Endothelial cell of umbilical vein (primary cell): Measurements from ENCODE around the gene ZMYM3. TPM values are rescaled to one million over a fixed set of nuclear protein-coding genes. Genes with fewer than 3 reads are reported as not detected.

Source experiments
- BruUV-seq: library from RNA; stranded (reverse); fragments of 400-500 nt; replicated peaks from 2 replicates; lab custom pipeline; 2021; lab: Mats Ljungman, UMichigan
- CTCF ChIA-PET: fragments of 300-600, 350-600 bp; sonication (Branson Sonifier 250); formaldehyde crosslinking; loops from one replicate; lab custom pipeline; 2021; ENCODE audit warnings: antibody characterized with exemption, inconsistent platforms; lab: Charles Lee
- POLR2A ChIA-PET: fragments of 300-600, 350-600 bp; sonication (Branson Sonifier 250); formaldehyde crosslinking; loops from one replicate; lab custom pipeline; 2021; ENCODE audit warnings: antibody characterized with exemption, inconsistent platforms; lab: Charles Lee
- DNase-seq: peaks from one replicate; pipeline ENCODE4 v3.0.0-alpha.2; 2011; ENCODE audit warnings: low read depth, low spot score
- FAIRE-seq: peaks from 2 replicates; lab custom pipeline; 2011; peaks lifted over from hg19 to GRCh38; lab: Jason Lieb, UNC
- H2AFZ ChIP-seq: 2 replicates; pipeline ENCODE4 v1.6.0; 2012; ENCODE audit warnings: low read depth, low read length, control low read depth, inconsistent platforms
- H3K27ac ChIP-seq: 2 replicates; pipeline ENCODE4 v1.5.1; 2011; ENCODE audit warnings: low read depth, mild to moderate bottlenecking, control low read depth, low read length, moderate library complexity; ENCODE audit not compliant: insufficient read depth
- H3K27me3 ChIP-seq, 2 experiments: 2 replicates each; pipeline versions ENCODE4 v1.6.0 to v1.6.1; 2011; ENCODE audit warnings: low read length in 2 of 2, mixed read lengths in 1 of 2; ENCODE audit not compliant: control insufficient read depth in 2 of 2, insufficient read depth in 2 of 2
- H3K36me3 ChIP-seq, 2 experiments: 2 replicates in 1 of 2; 3 replicates in 1 of 2; pipeline ENCODE4 v1.5.1; 2011; ENCODE audit warnings: low read length in 2 of 2, mild to moderate bottlenecking in 1 of 2, moderate library complexity in 1 of 2; ENCODE audit not compliant: control insufficient read depth in 2 of 2, insufficient read depth in 2 of 2; ENCODE audit errors: extremely low read depth in 1 of 2
- H3K4me1 ChIP-seq: 3 replicates; pipeline ENCODE4 v1.5.1; 2011; ENCODE audit warnings: mild to moderate bottlenecking, low read length; ENCODE audit not compliant: control insufficient read depth, insufficient read depth; ENCODE audit errors: extremely low read depth
- H3K4me2 ChIP-seq: 2 replicates; pipeline ENCODE4 v1.6.1; 2011; ENCODE audit warnings: low read length, control low read depth, mixed read lengths; ENCODE audit not compliant: insufficient read depth
- H3K4me3 ChIP-seq, 3 experiments: fragments of 200-600 bp in 1 of 3; sonication (generic), shearing (Covaris generic) in 1 of 3; replicated peaks in 1 of 3; 2 replicates each; pipeline ENCODE4 v1.5.1; 2011 to 2016; ENCODE audit warnings: control low read depth in 3 of 3, low read length in 3 of 3, mild to moderate bottlenecking in 2 of 3, inconsistent platforms in 1 of 3, low read depth in 1 of 3, moderate library complexity in 1 of 3; ENCODE audit not compliant: insufficient read depth in 1 of 3
- H3K79me2 ChIP-seq: 2 replicates; pipeline ENCODE4 v1.6.0; 2012; ENCODE audit warnings: low read length, inconsistent platforms; ENCODE audit not compliant: control insufficient read depth, insufficient read depth
- H3K9ac ChIP-seq: replicated peaks from 2 replicates; pipeline ENCODE3; 2011; ENCODE audit warnings: low read length, control low read depth; ENCODE audit not compliant: insufficient read depth; ENCODE audit errors: extremely low read depth
- H3K9me1 ChIP-seq: replicated peaks from 3 replicates; pipeline ENCODE4 v1.6.0; 2011; ENCODE audit warnings: mild to moderate bottlenecking, low read length; ENCODE audit not compliant: control insufficient read depth, insufficient read depth; ENCODE audit errors: extremely low read depth
- H3K9me3 ChIP-seq: replicated peaks from 2 replicates; pipeline ENCODE4 v1.5.1; 2012; ENCODE audit warnings: low read length, inconsistent platforms; ENCODE audit not compliant: control insufficient read depth, insufficient read depth
- H4K20me1 ChIP-seq: replicated peaks from 2 replicates; pipeline ENCODE3; 2011; ENCODE audit warnings: mild to moderate bottlenecking, low read length; ENCODE audit not compliant: control insufficient read depth, insufficient read depth; ENCODE audit errors: extremely low read depth
- CTCF ChIP-seq, 2 donors: IDR thresholded peaks; 1 replicate in 1 of 2; 2 replicates in 1 of 2; pipeline ENCODE4 v1.5.1; 2011; ENCODE audit warnings: low read length in 2 of 2, mild to moderate bottlenecking in 2 of 2, moderate library complexity in 2 of 2, control low read depth in 1 of 2, inconsistent platforms in 1 of 2, low read depth in 1 of 2; ENCODE audit not compliant: insufficient read depth in 1 of 2; ENCODE audit errors: extremely low read depth in 1 of 2
- EZH2 ChIP-seq: IDR thresholded peaks from 2 replicates; pipeline ENCODE4 v1.6.1; 2012; ENCODE audit warnings: borderline replicate concordance, low read depth, mild to moderate bottlenecking, moderate library complexity, low read length, inconsistent platforms; ENCODE audit not compliant: severe bottlenecking
- FOS ChIP-seq: IDR thresholded peaks from 2 replicates; pipeline ENCODE4 v1.6.1; 2011; ENCODE audit warnings: mild to moderate bottlenecking, low read length, moderate library complexity, borderline replicate concordance; ENCODE audit not compliant: insufficient read depth
- GATA2 ChIP-seq: IDR thresholded peaks from 2 replicates; pipeline ENCODE4 v1.7.0; 2011; ENCODE audit warnings: low read depth, mild to moderate bottlenecking, moderate library complexity, mixed read lengths, low read length; ENCODE audit not compliant: insufficient read length, insufficient read depth
- JUN ChIP-seq: IDR thresholded peaks from 2 replicates; pipeline ENCODE4 v1.6.1; 2011; ENCODE audit warnings: borderline replicate concordance, low read depth; ENCODE audit not compliant: insufficient read length, insufficient read depth
- MAX ChIP-seq: IDR thresholded peaks from 2 replicates; pipeline ENCODE4 v1.6.1; 2011; ENCODE audit not compliant: insufficient read depth, insufficient read length
- MYC ChIP-seq: IDR thresholded peaks from one replicate; pipeline ENCODE4 v1.6.1; 2011; ENCODE audit warnings: mild to moderate bottlenecking, low read depth, low read length
- POLR2A ChIP-seq: IDR thresholded peaks from 2 replicates; pipeline ENCODE4 v1.6.1; 2012; ENCODE audit warnings: low read depth, mild to moderate bottlenecking, control low read depth, low read length
- POLR2AphosphoS5 ChIP-seq: IDR thresholded peaks from 2 replicates; pipeline ENCODE4 v1.6.1; 2012; ENCODE audit warnings: low read depth, mild to moderate bottlenecking, control low read depth, low read length, moderate library complexity; ENCODE audit not compliant: insufficient read depth
- dilution Hi-C: fragments of 300-500 bp; cut with MboI; formaldehyde crosslinking; loops from one replicate; pipeline ENCODE4 v1.15.0; 2019; ENCODE audit warnings: low sequenced_read_pairs; ENCODE audit not compliant: extremely low pct_ligation_motif_present
- intact Hi-C: fragments of 100-400 bp; cut with micrococcal nuclease; formaldehyde crosslinking; loops from one replicate; pipeline ENCODE4 v1.10.0; 2022
- polyA plus RNA-seq, 4 experiments: library from polyadenylated mRNA; depleted of rRNA in 3 of 4; stranded (reverse) in 3 of 4; unstranded in 1 of 4; fragments of >200 nt; gene quantifications; 2 replicates each; pipeline versions ENCODE4 v1.2.1 to v1.2.3, GENCODE V29; 2011 to 2012; ENCODE audit warnings: missing spikeins in 1 of 4
- total RNA-seq: library from RNA; stranded (reverse); gene quantifications from 2 replicates; pipeline ENCODE4 v1.2.3, GENCODE V29; 2021

The ZMYM3 gene
- total and polyA plus RNA-seq, 2 donors (not counting 3 experiments of a cell fraction or from before 2014, with no cell fraction given) = 26.5 to 32.9 TPM

GRCh38 chrX:71236836-71237235 lies 17.1 kb downstream of the ZMYM3 start:
- Histone ChIP-seq H3K4me1 (no peaks in the 10 kb centered on the region), H3K9ac (no peak overlapping the region), H3K9me1 (no peaks in the 10 kb centered on the region), H3K27me3 (no peaks in the 10 kb centered on the region), H3K79me2 (no peaks in the 10 kb centered on the region), H2AFZ (no peak overlapping the region), H3K9me3 (no peaks in the 10 kb centered on the region), H3K4me2 (no peak overlapping the region), H4K20me1 (no peaks in the 10 kb centered on the region), H3K36me3 (peaks cover 0 to 13% of the 10 kb centered on the region in 2 experiments), H3K4me3 (no peak overlapping the region), H3K27ac (no peak overlapping the region)
- BruUV-seq = no TSS peak
- DNase-seq (no peak), FAIRE-seq (no peak)
- dilution Hi-C loops = no loop called here
- POLR2A ChIA-PET = no interaction called here
- intact Hi-C loops = no loop called here
- CTCF ChIA-PET = no interaction called here
- no peak for TF ChIP-seq POLR2AphosphoS5
- TF ChIP-seq JUN = no peak
- TF ChIP-seq MAX = no peak
- TF ChIP-seq EZH2 = no peak
- no peak for TF ChIP-seq CTCF (IDR thresholded peaks at IDR 0.05; ENCODE audit: extremely low read depth in 1 of 2, insufficient read depth in 1 of 2, low read depth in 1 of 2, low read length in 2 of 2)
- TF ChIP-seq MYC = no peak
- no peak for TF ChIP-seq POLR2A
- no peak for TF ChIP-seq GATA2
- TF ChIP-seq FOS = no peak
